Activated naive CD4-positive, alpha-beta T cell treated with Interleukin-2 at 50 U/mL for 16 hours (primary cell): ENCODE measurements around the gene FRMD5.
"Not testable (repeated sequence)": the region's sequence is repeated elsewhere in the genome, so short reads cannot be mapped to it uniquely, and the experiment has no call there.

Experiments
- DNase-seq: peaks from one replicate; pipeline ENCODE4 v3.0.0-alpha.2; 2020

The FRMD5 gene

DNA sequence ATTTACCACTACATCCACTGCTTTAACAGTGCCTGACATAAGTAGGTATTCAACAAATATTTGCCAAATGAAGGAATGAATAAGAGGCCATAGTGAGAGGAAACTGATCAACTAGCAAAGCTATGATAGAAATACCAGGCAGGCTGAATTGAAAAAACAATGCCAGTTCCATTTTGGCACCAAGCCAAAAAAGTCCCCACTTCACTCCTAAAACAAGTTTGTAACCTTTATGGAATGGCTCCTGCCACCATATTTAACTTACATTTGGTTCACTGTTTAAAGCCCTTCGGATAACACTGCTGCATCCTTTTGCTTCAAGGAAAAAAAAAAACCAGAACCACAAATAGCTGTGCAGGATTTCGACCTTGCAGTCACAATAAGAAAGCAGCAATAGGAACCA, 166.1 kb downstream of the FRMD5 start:
- no peak for DNase-seq

DNA sequence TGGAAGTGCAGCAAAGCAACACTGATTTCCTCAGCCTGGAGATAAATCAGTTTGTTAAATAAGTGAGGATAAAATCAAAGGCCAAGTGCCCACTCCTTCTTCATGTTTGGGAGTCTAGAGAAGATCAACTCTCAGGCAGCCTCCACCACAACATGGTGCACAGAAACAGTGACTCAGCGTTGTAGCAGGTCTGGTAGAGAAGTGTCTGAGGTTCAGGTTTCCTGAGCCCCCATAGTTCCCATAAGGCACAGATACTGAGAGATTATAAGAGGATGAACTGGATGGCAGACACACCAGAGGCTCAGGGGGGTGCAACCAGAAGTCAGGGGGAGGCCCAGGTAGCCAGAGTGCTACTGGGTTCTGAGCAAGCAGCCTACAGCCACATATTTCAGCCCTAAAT, 166.7 kb downstream of the FRMD5 start:
- DNase-seq: no peak

DNA sequence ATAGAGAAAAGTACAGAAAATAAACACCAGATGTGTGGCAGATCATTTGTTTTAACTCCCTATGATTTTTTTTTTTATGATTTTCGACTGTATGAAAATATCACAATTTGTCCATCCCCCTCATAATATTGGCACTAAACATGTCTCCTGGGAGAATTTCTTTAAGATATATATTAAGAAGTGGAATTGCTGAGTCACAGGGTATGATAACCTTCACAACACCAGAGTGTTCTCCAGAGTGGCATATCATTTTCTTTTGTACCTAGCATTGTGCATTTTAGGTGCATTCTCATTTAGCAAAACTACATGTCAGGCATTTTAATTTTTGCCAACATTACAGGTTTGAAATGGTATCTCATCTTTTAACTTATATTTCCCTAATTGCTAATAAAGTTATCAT, 170.9 kb downstream of the FRMD5 start:
- no peak for DNase-seq

DNA sequence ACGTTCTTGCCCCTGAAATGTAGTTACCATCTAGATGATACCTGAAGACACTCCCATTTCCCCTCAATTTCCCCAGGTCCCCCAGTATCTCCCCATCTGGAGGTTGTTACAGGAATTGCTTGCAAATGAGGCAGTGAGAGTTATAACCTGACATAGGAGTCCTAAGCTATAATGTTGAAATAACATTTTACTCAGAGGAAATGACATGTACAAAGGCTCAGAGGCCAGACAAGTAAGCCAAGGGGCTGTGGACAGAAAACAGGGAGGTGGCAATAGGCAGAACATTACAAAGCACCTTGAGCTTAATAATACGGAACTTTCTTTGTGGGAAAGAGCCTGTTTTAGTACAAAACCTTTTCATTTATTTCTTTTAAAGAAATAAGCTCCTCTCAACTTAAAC, 171.9 kb downstream of the FRMD5 start:
- DNase-seq: no peak

DNA sequence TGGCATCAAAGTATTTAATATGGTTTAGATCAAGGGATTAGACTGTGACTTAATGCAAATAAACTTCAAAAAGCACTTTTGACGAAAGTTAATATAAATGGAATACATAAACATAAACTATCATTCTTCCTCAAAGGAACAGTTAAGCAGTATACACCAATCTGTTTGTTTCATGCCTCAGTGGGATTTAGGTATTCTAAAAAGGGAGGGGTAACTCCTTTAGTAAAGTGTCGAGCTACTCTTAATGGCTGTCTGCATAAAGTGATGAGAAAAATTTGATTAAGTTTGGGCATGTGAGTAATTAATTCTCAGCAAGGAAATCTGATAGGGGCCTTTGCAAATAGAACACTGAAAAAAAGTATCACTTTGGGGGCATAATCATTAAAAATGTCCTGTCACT, 176.9 kb downstream of the FRMD5 start:
- DNase-seq: no peak

DNA sequence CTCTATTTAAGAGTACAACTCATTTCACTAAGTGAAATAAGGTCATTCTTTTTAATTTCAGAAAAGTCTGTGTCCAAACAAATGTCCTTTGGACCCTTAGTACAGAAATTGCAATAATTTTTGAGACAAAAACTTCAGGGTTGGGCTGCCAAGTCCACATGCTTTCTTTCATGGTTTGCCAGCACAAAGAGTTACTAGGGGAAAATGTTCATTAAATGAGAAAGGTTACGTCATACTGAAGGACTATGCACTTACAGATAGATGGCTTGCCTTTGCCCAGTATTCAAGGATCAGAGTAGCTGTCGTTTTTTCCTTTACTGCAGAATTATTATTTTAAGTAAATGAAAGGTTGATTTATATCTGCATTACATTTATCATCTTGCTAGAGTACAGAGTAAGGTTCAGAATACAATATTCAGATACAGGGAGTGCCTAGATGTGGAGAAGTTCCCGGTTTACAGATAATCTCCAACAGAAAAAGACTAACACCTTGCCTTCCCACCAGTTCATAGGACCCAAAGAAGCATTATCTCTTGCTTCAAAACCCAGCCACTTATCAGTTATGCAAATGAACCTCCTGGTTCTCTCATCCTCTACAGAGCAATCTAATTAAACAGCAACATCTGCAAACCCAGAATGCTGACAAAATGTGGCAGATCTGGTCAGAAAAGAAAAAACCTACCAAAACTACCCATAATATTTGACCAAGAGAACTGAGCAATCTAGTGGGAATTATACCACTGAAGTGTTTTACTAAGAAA, 179.3 kb downstream of the FRMD5 start:
- no peak for DNase-seq

DNA sequence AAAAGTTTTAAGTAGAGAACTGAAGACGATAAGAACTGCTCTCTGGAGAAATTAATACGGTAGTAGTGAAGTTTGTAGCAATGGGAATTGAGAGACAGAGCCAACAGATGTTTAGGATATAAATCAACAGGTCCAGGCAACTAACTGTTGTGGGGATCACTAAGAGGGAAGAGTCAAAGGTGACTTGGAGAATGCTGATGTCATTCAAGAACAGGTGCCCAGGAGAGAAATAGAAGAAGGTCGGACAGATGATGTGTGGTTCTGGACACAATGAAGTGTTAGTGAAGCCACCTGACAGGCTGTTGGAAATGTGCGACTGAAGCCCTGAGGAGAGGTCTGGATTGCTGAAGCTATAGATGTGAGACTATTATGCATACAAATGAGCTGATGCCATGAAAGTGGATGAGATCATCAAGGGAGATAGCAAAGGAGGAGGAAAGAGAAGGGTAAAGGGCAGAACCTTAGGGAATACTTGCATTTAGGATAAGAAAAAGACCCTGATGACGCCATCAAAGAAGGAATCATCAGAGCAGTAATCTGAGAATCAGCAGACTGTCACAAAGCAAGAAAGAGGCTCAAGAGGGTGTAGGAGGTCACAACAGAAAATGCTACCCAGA, 183.7 kb downstream of the FRMD5 start:
- DNase-seq: no peak

DNA sequence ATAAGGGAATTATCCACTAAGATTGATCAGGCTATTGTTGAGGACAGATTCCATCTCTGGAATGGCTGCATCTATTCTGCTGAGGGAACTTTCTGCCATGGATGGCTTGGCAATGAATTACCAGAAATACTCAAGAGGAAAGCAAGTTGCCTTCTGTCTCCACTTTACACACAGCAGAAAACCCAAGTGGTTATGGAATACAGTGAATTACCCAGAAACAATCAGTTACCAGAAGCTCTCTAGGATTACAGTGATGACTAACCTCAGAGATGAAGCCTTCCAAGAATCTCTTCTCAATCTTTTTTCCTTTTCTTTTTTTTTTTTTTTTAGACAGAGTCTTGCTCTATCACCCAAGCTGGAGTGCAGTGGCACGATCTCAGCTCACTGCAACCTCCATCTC, 185.0 kb downstream of the FRMD5 start:
- no peak for DNase-seq

DNA sequence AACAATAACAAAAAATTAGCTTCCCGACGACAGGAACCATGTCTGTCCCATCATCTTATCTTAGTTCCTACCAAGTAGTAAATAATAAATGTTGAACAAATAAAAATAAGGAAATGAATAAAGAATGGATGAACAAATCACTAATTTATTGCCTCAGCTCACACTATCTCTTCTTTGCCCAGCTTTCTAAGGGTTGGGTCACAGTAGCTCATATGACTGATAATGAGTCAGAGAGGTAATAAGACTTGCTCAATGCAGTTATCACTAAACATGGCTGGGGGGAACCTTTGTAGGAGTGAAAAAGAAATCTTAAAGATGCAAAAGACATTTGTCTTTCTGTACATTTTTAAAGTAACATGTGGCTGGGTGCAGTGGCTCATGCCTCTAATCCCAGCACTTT, 186.0 kb downstream of the FRMD5 start:
- DNase-seq: no peak

DNA sequence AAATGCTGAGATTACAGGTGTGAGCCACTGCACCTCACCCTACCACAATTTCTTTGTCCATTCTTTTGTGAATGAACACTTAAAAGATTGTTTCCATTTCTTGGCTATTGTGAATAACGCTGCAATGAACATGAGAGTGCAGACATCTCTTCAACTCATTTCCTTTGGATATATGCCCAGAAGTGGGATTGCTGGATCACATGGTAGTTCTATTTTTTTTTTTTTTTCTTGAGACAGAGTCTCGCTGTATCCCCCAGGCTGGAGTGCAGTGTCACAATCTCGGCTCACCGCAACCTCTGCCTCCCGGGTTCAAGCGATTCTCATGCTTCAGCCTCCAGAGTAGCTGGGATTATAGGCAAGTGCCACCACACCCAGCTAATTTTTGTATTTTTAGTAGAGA, 194.8 kb downstream of the FRMD5 start:
- DNase-seq: not testable (repeated sequence)

DNA sequence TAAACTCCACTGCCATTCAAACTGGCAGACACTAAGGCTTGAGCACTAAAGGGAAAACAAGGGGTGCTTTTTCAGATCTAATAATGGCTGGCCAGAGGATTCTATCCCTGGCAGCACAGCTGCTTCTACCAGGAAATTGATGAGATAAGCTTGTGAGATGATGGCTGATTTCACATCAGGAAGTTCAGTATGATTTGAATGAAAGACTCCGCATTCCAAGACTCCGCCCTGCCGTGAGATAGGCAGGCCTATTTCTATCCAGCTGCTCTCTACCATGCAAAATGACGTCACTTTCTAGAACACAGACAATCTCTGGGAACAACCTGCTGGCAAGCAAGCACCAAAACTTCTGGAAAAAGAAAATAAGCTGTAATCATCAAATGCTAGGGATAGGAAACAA, 196.5 kb downstream of the FRMD5 start:
- DNase-seq: no peak

DNA sequence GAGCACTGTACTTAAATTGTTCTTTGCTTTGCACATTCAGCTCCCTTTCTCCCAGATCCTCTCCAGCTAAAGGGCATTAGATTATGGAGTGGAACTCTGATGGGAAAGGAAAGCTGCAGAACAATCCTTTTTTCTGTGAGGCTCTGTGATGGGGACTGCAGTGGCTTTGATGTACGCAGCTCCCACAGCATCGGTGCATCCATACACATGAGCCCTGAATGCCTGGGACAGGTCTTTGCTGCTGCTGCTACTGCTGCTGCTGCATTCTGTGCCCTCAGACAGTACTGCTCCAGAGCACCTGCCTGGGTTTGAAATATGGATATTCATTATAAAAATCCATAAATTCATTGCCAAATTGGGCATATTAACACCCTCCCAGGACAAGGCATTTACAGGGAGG, 203.9 kb downstream of the FRMD5 start:
- no peak for DNase-seq

DNA sequence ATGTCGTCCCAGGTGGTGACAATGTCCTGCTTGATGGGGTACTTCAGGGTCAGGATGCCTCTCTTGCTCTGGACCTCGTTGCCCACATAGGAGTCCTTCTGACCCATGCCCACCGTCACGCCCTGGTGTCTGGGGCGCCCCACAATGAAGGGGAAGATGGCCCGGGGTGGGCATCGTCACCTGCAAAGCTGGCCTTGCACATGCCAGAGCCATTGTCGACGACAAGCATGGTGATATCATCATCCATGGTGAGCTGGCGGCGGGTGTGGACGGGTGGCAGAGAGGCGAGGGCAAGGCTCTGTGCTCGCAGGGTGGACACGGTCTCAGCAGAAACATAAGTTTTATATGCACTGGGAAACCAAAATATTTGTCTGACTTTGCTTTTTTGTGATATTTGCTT, 205.1 kb downstream of the FRMD5 start:
- DNase-seq: no peak

DNA sequence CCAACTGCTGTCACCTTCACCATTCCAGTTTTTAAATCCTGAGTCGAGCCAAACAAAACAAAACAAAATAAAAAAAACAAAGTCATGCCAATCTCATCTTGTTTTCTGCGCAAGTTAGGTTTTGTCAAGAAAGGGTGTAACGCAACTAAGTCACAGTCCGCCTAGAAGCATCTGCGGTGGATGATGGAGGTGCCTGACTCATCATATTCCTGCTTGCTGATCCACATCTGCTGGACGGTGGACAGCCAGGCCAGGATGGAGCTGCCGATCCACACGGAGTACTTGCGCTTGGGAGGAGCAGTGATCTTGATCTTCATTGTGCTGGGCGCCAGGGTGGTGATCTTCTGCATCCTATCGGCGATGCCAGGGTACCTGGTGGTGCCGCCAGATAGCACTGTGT, 206.2 kb downstream of the FRMD5 start:
- no peak for DNase-seq

DNA sequence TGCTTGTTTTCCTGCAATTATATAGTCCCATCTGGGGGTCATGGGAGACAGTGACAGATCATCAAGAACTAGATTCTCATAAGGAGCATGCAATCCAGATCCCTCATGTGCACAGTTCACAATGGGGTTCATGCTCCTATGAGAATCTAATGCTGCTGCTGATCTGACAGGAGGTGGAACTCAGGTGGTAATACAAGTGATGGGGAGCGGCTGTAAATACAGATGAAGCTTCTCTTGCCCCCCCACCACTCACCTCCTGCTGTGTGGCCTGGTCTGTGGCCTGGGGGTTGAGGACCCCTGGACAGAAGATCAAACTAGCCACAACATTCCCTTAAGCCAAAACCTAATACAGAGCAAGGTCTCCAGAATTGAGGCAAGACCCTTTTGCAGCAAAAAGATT, 207.1 kb downstream of the FRMD5 start:
- DNase-seq: no peak

DNA sequence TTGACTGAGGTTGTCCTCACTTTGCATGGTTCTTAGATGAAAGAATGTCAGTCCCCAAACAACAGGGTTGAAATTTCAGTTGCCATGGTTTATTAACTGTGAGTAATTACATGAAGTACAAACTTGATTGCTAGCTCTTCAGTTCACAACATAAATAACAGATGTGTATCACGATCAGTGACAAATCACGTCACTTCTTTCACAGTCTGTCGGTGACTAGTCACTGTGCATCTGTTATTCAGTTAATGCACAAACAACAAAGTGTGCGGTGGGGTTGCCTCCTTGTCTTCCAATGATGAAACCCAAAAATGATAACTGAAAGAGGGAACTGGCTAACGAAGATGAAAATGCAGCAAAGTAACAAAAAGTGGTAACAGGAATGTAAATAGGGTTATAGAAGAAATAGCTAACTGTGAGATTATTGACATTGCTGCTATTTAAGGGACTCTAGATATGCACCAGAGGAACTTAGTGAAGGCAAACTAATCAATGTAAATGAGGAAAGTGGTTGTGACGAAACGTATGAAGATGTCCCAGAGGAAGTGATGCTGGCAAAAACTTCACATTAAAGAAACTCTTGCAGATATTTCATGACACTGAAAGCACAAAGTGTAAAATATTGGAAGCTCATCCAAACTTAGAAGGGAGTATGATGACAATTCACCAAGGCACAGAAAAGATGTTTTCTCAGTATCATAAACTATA, 208.9 kb downstream of the FRMD5 start:
- no peak for DNase-seq

DNA sequence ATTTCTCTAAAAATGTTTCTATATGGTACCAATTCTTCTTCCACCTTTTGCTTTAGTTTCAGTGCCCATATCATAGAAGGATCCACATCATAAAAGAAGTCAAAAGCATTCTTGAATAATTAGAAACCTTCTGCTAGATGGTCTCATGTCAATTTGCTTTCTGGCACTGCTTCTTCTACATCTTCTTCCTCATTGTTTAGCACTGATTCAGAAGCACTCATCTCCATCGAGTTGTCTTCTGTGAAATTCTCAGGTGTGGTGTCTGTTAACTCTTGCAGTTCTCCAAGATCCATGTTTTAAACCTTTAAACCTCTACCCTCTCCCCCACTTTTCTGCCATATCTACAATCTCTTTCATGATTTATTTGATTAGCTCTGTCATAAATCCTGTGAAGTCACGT, 213.5 kb downstream of the FRMD5 start:
- DNase-seq: no peak

DNA sequence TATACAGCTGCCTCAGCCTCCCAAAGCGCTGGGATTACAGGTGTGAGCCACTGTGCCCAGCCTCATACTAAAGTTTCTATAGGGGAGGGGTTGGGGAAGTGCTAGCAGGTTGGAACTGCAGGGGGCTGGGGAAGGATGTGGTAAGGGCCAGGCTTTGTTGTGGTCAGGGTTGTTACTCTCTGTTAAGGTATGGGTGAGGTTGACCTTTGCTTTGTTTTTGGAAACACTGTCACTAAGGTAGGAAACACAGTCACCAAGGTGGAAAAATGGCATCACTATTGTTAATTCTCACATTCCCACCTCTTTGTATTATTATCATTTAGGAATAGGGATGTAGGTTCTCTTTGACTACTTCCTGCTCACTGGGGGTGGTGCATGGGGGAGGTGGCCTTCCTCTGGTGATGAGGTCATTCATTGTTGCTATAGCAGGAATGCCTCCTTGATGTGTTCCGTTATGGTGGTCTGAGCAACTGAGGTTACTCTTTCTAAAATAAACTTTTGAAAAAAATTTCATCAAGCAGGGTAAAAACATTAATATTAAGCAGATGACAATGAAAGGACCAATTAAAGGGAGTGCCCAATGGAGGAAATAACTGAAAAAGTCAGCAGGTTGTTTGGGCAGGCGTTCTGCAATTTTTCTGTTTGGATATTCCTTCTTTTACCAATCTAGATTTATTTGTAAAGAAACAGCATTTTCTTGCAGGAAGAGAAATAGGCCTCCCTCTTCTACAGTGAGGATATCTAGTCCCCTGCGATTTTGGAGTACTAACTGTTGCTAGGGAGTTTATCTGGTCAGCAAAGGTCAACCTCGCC, 217.8 kb downstream of the FRMD5 start:
- DNase-seq: peak; percentile 39

DNA sequence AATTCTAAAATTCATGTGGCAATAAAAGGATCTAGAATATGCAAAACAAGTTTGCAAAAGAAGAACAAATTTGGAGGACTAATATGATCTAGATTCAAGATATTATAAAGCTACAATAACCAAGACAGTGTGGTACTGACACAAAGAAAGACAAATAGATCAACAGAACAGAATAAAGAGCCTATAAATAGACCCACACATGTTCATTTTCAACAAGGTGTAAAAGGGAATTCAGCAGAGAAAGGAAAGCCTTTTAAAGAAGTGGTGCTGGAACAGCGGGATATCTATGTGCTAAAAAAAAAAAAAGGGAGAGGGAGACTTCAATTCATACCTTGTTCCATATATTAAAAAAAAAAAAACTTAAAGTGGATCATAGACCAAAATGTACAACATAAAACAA, 219.3 kb downstream of the FRMD5 start:
- DNase-seq: no peak

DNA sequence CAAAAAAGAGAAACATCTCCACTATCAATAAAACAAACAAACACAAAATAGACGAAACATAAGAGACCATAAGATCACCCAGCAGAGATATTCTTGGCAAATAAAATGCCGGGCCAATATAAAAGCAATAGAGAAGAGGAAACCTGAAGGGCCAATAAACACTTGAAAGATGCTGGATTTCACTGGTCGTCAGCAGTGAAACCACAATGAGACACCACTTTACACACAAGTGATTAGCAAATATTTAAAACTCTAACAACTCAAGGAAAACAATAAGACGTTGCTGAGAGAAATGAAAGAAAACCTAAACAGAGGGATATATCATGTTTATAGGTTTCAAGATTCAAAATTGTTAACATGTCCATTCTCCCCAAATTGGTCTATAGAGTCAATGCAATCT, 219.7 kb downstream of the FRMD5 start:
- DNase-seq: no peak

DNA sequence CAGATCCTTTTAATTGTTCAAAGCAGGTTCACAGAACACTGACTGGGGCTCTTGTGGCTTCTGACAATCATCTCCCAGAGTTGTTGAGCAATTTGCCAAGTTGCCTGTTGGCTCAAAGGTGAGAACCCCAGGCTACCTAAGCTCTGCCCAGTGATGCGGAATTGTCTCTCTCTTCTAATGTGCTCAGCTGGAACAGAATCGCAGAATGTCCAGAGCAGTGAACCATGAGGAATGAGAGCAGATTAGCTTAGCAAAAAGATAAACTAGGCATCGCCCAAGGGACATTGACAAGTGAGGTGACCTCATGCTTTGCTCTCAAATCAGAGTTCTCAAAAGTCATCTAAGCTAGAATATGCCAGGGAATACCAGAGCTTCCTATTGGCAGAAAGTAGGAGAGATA, 220.2 kb downstream of the FRMD5 start:
- DNase-seq: no peak

DNA sequence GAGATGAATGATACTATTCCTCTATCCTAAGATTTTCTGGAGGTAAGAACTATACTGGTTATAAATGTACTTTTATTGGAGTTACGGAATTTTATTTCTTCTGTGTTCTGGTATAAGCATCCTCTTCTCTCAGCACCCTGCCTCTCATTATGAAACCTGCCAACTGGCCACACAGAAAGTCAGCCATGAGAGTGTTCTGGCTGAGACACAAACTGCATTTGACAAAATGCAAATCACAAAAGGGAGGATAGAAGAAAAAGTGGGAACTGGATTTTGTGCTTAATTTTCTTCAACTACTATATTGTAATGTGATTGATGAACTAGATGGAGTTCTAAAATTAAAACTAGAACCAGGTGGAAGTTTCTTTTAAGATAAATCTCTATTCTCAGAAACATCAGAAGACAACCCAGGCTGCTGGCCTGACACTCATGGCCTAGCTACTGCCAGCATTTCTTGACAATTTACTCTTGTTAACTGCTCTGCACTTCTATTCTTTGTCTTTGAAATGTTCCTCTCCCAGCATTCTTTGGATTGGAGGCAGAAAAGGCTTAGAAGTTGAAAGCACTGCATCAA, 225.2 kb downstream of the FRMD5 start:
- DNase-seq: no peak

DNA sequence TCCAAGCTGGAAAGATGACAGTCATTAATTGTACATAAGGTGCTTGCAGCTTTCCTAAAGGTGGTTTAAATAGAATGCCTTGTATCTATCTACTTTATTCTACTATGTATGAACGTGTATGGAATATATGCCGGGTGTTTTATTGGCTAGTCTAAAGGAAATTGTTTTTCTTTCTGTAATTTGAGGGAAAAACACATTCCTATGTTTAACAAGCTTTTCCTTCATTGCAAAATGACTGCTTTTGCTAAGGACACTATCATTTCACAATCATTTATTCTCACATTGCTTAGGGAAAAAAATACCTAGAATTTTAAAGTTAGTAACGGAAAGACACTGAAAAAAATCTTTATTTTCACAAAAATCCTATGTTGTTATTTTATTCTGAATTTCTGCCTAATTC, 226.5 kb downstream of the FRMD5 start:
- no peak for DNase-seq
